NCI-H2107 (cell line): ENCODE results near the gene IGF2R.
A peak's percentile ranks its signal among the peaks of the same experiment; 100 is the strongest.
"Not testable (repeated sequence)": the region's sequence is repeated elsewhere in the genome, so short reads cannot be mapped to it uniquely, and the experiment has no call there.

ENCODE experiments used
- DNase-seq: peaks from one replicate; lab custom pipeline; 2025; lab: John Stamatoyannopoulos, UW

The IGF2R gene

DNA sequence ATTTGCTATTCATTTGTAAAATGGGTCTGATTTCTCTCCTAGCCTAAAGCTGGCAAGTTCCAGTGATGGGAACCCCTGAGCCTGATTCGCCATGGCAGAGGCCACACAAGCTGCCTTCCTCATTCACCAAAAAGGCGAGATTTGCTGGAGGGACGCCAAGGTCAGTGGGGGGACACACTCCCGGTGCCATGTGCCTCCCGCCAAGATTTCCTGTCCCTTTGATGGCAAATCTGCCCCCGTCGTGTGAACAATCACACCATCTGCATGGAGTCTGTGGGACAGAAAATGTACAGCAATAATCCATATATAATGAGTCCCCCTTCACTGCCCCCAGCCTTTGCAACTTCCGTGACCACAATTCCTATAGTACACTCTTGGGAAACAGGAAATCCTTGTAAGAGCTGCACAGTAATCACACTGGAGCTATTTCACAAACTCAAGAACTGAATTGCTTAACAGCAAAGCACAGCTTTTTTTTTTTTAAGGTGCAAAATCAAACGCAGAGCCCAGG lies 15.7 kb upstream of the IGF2R start:
- no peak for DNase-seq

- no peak for DNase-seq
Observed at GRCh38 chr6:159955945-159956361, 12.9 kb upstream of the IGF2R start.

GRCh38 chr6:159957071-159957673 lies 11.7 kb upstream of the IGF2R start:
- DNase-seq, result no peak

DNA sequence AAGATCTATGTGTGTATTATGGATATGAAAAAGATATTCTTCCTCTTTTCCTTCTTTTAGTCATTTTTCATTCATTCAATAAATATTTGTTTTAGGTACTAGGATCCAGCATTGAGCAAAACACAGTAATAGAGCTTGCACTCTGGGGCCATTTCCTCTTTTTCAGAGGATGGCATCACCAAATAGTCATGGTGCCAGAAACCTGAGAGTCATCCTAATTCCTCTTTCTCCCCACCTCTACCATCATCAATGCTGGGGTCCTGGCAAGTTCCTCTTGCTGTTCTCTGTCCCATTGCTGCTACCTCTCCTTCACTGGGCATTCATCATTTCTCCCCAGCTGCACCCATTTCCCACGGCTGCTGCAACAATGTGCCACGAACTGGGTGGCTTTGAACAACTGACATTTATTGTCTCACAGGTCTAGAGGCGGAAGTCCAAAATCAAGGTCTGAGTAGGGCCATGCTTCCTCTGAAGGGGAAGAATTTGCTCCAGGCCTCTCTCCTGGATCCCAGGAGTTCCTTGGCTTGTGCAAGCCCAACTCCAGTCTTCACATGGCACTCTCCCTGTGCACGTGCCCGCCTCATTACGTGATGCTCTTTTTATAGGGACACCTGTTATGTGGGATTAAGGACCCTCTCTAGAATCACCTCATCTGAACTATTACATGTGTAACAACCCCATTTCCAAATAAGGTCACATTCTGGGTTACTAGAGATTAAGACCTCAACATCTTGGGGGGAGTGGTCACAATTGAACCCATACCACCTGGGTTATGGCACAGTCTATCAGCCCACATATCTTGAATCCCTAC lies 9.5 kb upstream of the IGF2R start:
- no peak for DNase-seq

DNA sequence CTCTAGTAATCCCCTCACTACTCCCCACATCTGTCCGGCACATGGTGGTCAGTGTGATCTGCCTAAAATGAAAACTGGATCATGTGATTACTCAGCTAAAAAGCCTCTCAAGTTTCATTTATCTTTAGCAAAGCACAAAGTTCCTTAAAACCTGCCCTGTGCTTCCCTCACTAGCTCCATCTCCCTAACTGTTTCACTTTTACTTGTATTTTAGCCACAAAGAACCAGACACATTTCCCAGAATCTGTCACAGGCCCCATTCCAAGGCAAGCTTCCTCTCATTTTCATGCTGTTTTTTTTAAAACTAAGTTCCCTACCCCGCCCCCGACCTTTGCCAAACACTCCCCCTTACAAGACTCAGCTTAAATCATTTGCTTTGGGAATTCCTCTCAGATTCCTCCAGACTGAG lies 8.9 kb upstream of the IGF2R start:
- no peak for DNase-seq

DNA sequence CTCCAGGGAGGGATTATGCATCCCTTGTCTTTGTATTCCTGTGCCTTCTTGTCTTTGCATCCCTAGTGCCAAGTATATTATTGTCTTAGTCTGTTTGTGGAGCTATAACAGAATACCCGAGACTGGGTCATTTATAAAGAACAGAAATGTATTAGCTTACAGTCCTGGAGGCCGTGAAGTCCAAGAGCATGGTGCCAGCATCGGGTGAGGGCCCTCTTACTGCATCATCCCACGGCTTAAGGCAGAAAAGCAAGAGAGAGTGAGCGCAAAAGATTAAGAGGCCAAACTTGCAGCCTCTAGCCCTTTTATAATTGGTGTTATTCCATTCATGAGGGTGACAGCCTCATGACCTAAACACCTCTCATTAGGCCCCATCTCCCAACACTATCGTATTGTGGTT lies 8.4 kb upstream of the IGF2R start:
- DNase-seq, result no peak

DNA sequence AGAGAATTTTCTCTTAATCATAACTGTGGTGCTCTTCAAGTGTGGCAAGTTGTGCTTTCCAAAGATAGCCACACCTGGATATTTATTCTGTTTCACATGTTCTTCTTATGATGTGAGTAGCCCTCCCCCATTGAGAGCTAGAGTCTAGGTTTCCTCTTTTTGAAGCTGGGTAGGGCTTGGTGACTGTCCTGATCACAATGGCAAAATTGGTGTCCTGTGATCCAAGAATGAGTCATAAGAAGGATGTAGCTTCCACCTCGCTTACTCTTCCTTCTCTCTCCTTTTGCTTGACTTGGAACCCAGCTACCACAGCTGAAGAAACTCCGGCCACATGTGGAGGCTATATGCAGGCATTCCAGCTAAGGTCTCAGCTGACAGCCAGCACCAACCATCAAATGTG lies 7.4 kb upstream of the IGF2R start:
- DNase-seq, result no peak

DNA sequence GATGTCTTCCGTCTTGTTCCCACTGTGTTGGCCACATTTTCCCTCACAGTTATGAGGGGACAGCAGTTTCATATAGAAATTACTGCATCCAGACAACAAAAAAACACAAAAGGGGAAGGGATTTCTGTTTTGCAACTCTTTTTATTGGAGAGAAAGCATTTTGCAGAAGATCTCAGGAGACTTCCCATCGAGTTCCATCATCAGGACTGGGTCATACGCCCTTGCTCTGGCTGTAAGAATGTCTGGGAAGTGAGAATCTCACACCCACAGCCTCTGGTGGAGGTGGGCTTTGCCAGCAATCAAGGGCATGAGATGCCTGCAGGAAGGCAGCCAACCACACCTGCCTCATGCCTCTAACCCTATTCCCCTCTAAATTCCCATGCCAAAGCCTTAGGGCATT lies 5.8 kb upstream of the IGF2R start:
- no peak for DNase-seq

GRCh38 chr6:159964046-159964445 lies 4.8 kb upstream of the IGF2R start:
- DNase-seq, result no peak

DNA sequence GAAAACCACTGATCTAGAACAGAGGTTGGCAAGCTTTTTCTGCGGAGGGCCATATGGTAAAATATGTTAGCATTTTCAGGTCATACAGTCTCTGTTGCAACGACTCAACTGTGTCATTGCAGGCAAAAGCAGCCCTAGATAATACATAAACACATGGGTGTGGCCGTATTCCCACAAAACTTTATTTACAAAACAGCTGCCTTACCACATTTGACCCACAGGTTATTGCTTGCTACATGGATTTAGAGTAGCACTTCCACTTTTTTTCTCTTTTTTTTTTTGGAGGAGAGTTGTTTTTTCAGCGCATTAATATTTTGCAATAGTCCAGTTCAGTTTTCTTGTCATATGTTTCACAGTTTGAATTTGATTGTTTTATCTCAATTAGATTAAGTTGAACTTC lies 2.5 kb upstream of the IGF2R start:
- DNase-seq, result no peak

- no peak for DNase-seq
Observed at GRCh38 chr6:159966981-159967380, 1.9 kb upstream of the IGF2R start.

DNA sequence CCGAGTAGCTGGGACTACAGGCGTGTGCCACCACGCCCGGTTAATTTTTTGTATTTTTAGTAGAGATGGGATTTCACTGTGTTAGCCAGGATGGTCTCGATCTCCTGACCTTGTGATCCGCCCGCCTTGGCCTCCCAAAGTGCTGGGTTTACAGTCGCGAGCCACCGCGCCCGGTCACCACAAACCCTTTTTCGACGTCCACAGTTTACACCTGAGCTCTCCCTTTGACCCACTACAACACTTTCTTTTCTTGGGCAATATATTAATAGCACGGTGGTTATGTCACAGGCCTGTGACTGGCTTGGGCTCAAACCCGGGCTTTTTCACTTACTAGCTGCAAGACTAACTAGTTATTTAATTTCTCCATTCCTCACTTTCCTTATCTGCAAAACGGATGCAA lies 1.3 kb upstream of the IGF2R start:
- not testable (repeated sequence) for DNase-seq

DNA sequence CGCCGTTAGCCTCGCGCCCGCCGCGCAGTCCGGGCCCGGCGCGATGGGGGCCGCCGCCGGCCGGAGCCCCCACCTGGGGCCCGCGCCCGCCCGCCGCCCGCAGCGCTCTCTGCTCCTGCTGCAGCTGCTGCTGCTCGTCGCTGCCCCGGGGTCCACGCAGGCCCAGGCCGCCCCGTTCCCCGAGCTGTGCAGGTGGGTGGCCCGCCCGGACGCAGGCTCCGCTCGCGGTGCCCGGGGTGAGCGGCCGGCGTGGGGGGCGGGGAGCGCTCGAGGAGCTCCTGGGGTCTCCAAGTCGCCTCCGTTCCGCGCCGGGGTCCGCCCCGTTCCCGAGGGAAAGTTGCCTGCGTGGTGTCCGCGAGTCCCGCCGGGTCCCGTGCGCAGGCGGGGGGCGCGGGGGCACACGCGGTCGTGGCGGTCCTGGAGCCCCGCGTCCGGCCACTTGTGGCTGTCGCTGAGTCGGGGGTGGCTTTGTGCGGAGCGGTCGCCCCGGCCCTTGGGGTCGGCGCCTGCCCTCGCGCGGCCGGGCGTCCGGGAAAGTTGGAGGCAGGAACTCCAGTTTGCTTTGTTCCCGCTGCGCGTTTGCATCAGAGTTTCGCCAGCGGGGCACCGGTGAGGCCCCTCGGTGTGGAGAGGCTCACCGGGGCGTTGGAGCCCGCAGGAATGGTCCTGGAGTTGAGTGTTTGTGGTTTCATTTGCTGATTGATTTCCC lies 476 bp downstream of the IGF2R start:
- no peak for DNase-seq

DNA sequence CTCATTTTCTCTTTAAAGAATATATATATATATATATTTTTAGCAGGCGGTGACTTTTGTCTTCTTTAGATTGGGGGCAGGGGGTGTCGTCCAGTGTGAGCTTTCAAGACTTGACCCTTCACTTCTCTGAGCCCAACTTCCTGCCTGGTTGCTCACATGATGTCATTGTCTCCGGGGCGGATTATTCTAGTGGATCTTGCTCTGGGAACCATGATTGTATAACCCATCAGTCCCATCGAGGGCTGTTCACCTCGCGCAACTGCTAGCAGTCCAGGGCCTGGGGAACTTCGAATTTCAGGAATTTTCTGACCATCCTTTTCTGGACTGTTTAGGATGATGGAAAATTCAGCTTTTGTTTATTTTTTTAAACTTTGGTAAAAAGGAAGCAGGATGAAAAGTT lies 1.0 kb downstream of the IGF2R start:
- DNase-seq, result no peak

- DNase-seq, result no peak
Observed at GRCh38 chr6:159970659-159971063, 1.8 kb downstream of the IGF2R start.

DNA sequence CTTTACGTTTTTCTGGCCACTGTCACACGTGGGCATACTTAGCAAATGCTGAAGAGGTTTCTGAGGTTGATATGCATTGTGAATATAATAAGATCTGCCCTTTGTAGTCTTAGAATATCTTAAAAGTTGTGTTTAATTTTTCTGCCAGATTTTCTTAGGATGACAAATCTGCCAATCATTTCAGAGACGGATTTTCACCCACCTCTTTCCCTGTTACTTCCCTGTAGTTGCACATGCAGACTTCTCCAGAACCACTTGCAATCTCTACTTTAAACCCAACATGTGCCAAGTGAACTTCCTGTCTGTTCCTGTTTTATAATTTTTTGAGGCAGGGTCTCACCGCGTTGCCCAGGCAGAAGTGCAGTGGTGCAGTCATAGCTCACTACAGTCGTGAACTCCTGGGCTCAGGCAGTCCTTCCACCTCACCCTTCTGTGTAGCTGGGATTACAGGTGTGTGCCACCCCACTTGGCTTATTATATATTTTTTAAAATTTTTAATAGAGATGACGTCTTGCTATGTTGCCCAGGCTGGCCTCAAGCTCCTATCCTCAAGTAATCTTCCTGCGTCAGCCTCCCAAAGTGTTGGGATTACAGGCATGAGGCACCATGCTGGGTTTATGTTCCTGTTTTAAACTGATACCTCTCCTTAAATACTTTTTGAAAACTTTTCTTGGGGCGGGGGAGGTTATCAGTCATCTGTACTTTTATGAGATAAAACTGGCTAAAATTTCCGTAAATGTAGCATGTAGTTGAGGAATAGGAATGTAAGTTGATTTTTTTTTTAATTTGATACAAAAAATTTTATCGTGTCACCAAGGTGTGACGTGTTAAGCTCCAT lies 2.7 kb downstream of the IGF2R start:
- no peak for DNase-seq

DNA sequence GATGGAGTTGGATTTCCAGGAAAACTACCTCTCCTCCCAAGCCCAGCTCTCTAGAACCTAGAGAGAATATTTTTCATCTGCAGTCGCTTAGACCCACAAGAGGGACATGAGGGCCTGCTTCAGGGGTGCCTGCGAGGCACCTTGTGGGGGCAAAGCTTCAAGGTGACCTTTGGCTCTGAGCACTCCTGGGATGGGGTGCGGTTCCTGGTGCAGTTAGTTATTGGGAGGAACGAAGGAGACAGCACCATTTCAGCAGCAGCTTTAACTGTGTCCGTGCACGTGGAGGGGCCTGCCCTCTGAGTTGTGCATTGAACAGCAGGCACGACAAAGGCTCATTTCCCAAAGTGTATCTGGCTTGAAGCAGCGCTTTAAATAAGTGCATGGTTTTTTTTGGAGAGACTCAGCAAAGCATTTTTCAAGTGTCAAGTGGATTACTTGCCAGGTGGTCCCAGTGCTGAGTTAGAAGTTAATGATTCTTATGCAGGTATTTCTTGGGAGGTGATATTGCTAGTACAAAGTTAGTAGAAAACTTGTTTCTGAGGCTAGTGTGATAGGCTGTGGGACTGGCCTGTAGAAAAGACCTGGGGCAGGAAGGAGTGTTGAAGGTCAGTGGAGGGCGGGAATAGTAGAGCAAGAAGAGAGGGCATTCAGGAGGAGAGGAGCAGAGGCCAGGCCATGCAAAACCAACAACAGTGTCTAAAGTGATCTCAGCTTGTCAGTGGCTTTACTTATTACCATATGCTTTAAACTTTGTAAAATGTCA lies 3.8 kb downstream of the IGF2R start:
- no peak for DNase-seq

- DNase-seq, result no peak
Observed at GRCh38 chr6:159973406-159973805, 4.5 kb downstream of the IGF2R start.

- DNase-seq, result peak; percentile 36
Observed at GRCh38 chr6:159973951-159974350, 5.1 kb downstream of the IGF2R start.

GRCh38 chr6:159974932-159975331 lies 6.0 kb downstream of the IGF2R start:
- DNase-seq, result no peak

DNA sequence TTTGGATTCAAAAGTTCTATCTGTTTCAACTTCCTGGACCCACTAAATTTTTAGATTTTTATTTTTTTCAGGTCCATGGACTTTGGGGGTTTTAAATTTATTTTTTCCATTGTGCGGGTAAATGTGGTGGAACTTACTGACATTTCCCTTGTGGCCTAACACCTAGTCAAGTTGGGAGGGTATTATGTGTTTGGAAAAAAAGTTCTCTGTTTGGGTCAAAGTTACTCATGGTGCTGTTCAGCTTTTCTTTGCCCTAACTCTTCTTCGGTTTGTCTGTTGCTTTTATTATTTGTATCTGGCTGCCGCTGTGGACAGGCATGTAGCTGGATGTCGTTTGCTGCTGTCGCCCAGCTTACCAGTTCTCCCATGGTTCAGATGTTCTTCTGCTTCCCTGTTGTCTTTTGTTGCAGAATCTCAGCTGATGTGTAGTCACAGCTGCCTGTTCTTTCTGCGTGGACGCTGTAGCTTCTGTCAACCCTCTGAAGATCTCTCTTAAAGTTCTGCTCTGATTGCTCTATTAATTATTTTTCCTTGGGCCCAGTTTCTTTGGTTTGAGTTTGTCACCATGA lies 7.9 kb downstream of the IGF2R start:
- DNase-seq, result no peak
